ENCODE data around the gene FAHD2A.

FAHD2A gene

DNA sequence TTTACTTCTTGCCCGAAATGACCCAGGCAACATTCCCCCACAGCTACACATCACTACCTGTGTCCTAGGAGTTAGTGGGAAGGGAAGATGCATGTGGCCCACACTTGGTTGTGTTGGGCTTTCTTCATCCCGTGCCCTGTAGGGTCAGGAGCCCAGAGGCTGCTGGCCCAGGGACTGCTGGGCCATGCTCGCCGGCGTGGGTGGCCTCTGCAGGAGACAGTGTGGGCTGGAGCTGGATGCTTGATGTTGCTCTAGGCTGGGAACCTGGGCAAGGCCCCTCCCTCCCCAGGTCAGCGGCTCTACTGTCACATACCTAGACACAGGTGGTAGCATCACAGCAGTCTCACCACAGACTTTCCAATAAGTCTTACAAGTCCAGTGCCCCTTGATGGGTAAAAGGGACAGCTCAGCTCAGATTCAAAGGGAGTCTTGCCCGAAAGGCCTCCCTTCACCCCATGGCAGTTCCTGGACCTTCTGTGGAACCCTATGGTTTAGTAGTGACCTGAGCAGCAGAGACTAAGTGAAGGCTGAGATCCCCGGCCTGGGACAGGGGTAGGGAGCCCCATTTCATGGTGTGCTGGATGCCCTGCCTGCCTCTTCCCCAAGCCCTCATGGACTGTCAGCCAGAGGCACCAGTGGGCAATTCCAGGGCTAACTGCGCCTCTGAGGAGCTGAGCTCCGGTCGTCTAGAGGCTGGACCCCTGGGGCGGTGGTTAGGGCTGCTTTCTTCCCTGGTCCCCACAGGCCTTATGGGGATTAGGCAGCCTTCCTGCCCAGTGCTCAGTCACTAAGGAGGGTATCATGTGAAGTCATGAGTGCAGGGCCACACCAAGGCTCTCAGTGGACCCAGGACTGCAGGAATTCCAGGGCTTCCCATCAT is 45.4 kb upstream of the FAHD2A start:
- DNase-seq (ENCODE audit: low read depth): no peak
- H3K4me3 ChIP-seq (ENCODE audit: control insufficient read depth, low read depth, low read length): no peak overlapping the region
- TF ChIP-seq CTCF (IDR thresholded peaks at IDR 0.05; ENCODE audit: control insufficient read depth, insufficient read depth, low read depth, low read length, missing control alignments): no peak

DNA sequence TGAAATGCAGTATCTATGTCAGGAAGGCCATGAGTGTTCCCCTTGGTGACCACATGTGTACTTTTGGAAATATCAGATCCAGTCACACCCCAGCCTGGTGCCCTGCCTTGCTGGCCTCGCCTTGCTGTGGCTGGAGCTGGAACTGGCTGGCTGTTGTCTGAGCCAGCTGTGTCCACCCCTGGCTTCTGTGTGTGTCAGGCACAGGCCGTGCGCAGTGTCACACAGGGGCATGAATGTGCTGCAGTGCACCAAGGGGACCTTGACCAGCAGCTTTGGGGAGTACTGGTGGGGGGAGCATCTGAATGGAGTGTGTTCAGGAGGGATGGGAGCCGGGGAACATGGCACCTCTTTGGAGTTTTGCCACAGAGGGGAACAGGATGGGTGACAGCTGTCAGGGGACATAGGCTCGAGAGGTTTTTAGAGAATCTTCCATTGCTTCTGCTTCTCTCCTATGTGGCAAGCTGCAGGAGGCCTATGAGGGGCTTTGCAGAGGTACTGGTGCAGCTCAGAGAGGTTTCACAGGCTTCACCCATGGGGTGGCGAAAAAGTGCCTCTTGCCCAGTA is 44.7 kb upstream of the FAHD2A start:
- no peak for TF ChIP-seq CTCF (IDR thresholded peaks at IDR 0.05; ENCODE audit: control insufficient read depth, insufficient read depth, low read depth, low read length, missing control alignments)
- H3K4me3 ChIP-seq (ENCODE audit: control insufficient read depth, low read depth, low read length): no peak overlapping the region
- no peak for DNase-seq (ENCODE audit: low read depth)

DNA sequence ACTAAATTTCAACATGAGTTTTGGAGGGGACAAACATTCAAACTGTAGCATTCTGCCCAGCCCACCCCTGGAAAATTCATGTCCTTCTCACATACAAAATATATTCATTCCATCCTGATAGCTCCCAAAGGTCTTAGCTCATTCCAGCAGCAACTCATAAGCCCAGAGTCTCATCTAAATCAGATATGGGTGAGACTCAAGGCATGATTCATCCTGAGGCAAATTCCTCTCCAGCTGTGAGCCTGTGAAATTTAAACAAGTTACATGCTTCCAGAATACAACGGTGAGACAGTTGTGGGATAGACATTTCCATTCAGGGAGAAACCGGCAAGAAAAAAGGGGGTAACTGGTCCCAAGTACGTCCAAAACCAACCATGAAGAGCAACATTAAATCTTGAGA is 43.5 kb upstream of the FAHD2A start:
- H3K4me3 ChIP-seq (ENCODE audit: control insufficient read depth, low read depth, low read length): no peak overlapping the region
- DNase-seq (ENCODE audit: low read depth): peak; percentile 37
- TF ChIP-seq CTCF (IDR thresholded peaks at IDR 0.05; ENCODE audit: control insufficient read depth, insufficient read depth, low read depth, low read length, missing control alignments): no peak

DNA sequence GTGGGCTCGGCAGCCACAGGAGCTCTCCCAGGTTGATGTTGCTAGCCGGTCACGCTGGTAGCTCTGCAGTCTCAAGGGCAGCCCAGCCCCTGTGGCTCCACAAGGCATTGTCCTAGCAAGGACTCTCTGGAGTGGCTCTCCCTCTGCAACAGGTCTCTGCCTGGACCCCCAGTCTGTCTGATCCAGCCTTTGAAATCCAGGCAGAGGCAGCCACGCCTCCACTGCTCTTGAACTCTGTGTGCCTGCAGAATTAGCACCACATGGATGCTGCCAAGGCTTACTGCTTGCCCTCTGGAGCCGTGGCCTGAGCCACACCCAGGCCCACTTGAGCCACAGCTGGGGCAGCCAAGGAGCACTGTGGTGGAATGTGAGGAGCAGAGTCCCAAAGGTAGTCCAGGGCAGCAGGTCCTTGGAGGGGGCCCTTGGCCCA is 43.0 kb upstream of the FAHD2A start:
- TF ChIP-seq CTCF (IDR thresholded peaks at IDR 0.05; ENCODE audit: control insufficient read depth, insufficient read depth, low read depth, low read length, missing control alignments): no peak
- no peak overlapping the region for H3K4me3 ChIP-seq (ENCODE audit: control insufficient read depth, low read depth, low read length)

DNA sequence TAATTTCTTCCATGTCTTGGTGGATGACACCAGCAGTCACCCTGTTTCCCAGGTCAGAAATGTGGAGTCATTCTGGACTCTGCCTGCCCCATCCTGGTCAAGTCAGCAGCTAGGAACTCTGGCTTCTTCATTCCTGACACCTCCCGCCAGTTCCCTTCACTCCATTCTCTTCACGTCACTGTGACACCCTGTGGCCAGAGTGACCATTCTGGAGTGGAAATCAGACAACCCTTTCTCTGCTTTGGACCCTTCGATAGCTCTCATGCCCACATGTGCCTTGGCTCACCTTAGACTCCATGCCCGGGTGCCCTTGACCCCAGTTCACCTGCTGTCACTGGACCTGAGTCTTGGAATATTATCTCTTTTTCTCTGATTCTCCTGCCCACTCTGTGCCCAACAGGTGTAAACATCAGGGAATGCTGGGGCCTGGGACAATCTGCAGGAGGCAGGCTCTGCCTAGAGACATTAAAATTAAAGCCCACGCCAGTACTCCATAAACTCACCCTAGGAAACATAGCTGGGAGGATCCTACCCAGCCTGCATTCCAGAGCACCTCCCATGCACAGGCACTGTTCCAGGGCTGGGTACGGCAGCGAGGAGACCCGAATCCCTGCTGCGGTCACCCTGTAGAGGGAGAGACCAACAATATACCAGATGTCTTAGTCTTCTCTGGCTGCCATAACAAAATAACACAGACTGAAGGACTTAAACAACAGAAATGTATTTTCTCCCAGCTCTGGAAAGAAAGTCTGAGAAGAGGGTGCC is 41.1 kb upstream of the FAHD2A start:
- no peak for DNase-seq (ENCODE audit: low read depth)
- TF ChIP-seq CTCF (IDR thresholded peaks at IDR 0.05; ENCODE audit: control insufficient read depth, insufficient read depth, low read depth, low read length, missing control alignments): no peak
- H3K4me3 ChIP-seq (ENCODE audit: control insufficient read depth, low read depth, low read length): no peak overlapping the region

More for the DNA sequence above, 43.0 kb upstream of the FAHD2A start:
- DNase-seq (ENCODE audit: low read depth): no peak

- no peak overlapping the region for H3K4me3 ChIP-seq (ENCODE audit: control insufficient read depth, low read depth, low read length)
- no peak for TF ChIP-seq CTCF (IDR thresholded peaks at IDR 0.05; ENCODE audit: control insufficient read depth, insufficient read depth, low read depth, low read length, missing control alignments)
- DNase-seq (ENCODE audit: low read depth): no peak
Measured at GRCh38 chr2:95362486-95362885, 40.0 kb upstream of the FAHD2A start.

All from AG09309 (cell line).